GM21825 (cell line): ENCODE data around the gene TGFB3.

Source experiments
- ATAC-seq: cut with Tn5 transposase; IDR thresholded peaks from one replicate; pipeline ENCODE4 v1.9.1; 2021; ENCODE audit warnings: mild to moderate bottlenecking, moderate library complexity; ENCODE audit not compliant: unreplicated experiment

TGFB3 gene

DNA sequence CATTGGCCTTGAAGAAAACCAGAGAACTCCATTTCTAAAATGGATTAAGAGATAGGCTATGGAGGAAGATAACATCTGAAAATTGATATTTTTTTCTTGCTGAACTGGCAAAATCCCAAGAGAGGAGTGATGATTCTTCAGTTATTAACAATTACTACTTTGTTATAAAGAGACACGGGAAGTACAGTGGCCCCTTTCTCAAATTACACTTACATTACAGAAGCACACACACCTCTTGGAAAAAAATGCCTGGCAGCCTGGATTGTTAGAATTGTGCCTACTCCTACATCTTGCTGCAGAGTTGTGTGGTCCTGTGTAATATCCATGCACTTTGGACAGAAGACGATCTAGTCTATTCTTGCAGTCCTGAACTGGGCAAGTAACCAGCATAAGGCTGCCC is 71.7 kb downstream of the TGFB3 start:
- no peak for ATAC-seq

DNA sequence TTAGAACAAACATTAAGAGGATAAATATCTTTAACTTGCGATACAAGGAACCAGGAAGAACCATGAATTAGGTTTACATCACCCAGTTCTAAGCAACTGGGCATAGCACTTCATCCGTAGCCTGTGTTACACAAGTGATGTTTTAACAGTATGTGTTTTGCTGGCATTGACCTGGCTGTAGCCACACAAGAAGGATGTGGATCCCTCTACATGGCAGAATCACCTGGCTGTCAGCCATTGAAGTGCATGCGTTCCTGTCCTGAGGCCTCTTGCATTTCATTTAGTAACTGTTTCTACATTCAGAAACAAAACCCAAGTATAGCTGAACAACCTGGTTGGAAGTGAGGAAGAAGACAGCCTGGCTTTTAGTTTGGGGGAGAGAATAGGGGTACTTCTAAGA is 72.2 kb downstream of the TGFB3 start:
- ATAC-seq: no peak
